ENCODE results near the gene RHOV.

Gene RHOV

GRCh38 chr15:40873694-40874561 lies at the start of gene RHOV:
Gene RHOV (minus strand): TSS chr15:40874234. CDS start chr15:40874139, 95 bp downstream.
- peak; percentile 18 for TF ChIP-seq CTCF (IDR thresholded peaks at IDR 0.05; ENCODE audit: low read depth, low read length)
- no peak for DNase-seq (ENCODE audit: extremely low read depth, low read depth)

GRCh38 chr15:40923551-40923950 lies 49.5 kb upstream of the RHOV start:
- TF ChIP-seq CTCF (IDR thresholded peaks at IDR 0.05; ENCODE audit: low read depth, low read length) = no peak
- no peak for DNase-seq (ENCODE audit: extremely low read depth, low read depth)

GRCh38 chr15:40922608-40923005 lies 48.6 kb upstream of the RHOV start:
- TF ChIP-seq CTCF (IDR thresholded peaks at IDR 0.05; ENCODE audit: low read depth, low read length) = no peak
- no peak for DNase-seq (ENCODE audit: extremely low read depth, low read depth)

- no peak for DNase-seq (ENCODE audit: extremely low read depth, low read depth)
- no peak for TF ChIP-seq CTCF (IDR thresholded peaks at IDR 0.05; ENCODE audit: low read depth, low read length)
These were observed 48.0 kb upstream of the RHOV start for GRCh38 chr15:40921949-40922607.

GRCh38 chr15:40918799-40919392 lies 44.9 kb upstream of the RHOV start:
- no peak for DNase-seq (ENCODE audit: extremely low read depth, low read depth)
- no peak for TF ChIP-seq CTCF (IDR thresholded peaks at IDR 0.05; ENCODE audit: low read depth, low read length)

- TF ChIP-seq CTCF (IDR thresholded peaks at IDR 0.05; ENCODE audit: low read depth, low read length) = no peak
- no peak for DNase-seq (ENCODE audit: extremely low read depth, low read depth)
These were observed 44.2 kb upstream of the RHOV start for GRCh38 chr15:40918146-40918798.

All from AG09319 (cell line).